Measurements from ENCODE around the gene RUNDC3A. TPM values are rescaled to one million over a fixed set of nuclear protein-coding genes. Genes with fewer than 3 reads are reported as not detected.

Gene RUNDC3A
- total and polyA plus RNA-seq, 7 donors, result 0.09 to 0.39 (median 0.16) TPM; not detected in 3

DNA sequence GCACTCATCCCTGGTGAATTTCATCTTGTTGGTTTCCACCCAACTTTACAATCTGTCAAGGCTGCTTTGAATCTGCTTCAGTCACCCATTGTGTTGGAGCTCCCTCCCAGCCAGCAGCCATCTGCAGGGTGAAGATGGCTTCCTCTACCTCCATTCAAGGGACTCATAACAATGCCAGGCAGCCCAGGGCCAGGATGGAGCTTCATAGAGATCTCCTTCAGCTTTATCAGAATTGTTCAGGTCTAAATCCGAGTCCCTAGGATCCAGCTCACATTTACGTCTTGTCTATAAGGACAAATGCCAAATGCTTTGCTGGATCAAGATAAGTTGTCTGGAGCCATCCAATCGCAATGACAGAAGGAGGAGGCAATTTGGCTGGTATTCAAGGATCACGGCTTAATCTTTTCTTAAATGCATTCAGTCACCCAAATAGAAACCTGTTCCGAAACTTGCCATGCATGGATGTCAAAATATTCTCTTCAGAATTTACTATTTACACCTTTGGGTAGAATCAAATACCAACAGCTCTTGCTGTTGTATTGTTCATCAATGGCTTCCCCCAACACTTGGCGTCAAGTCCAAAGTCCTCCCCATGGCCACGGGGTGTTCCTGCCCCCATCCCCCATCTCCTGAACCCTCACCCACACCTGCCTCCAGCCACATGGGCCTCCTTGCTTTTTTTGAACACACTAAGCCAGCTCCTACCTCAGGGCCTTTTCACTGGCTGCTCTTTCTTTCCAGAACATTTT, 59.0 kb downstream of the RUNDC3A start:
- ATAC-seq, result no peak
- no peaks in the 10 kb centered on the region for H3K9me3 ChIP-seq
- intact Hi-C loops (cut with DNase I), result no loop called here
- H3K27me3 ChIP-seq (ENCODE audit: insufficient read depth in 3 of 3, low read length in 2 of 3), result peaks cover 0 to 31% (median 8%) of the 10 kb centered on the region in 3 donors
- TF ChIP-seq, protein P1, sequence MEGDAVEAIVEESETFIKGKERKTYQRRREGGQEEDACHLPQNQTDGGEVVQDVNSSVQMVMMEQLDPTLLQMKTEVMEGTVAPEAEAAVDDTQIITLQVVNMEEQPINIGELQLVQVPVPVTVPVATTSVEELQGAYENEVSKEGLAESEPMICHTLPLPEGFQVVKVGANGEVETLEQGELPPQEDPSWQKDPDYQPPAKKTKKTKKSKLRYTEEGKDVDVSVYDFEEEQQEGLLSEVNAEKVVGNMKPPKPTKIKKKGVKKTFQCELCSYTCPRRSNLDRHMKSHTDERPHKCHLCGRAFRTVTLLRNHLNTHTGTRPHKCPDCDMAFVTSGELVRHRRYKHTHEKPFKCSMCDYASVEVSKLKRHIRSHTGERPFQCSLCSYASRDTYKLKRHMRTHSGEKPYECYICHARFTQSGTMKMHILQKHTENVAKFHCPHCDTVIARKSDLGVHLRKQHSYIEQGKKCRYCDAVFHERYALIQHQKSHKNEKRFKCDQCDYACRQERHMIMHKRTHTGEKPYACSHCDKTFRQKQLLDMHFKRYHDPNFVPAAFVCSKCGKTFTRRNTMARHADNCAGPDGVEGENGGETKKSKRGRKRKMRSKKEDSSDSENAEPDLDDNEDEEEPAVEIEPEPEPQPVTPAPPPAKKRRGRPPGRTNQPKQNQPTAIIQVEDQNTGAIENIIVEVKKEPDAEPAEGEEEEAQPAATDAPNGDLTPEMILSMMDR (IDR thresholded peaks at IDR 0.05), result no peak
- peaks cover 4% of the 10 kb centered on the region for H3K4me1 ChIP-seq
- H3K27ac ChIP-seq, result no peak overlapping the region
- H3K4me3 ChIP-seq, result no peak overlapping the region
- peak in 1 of 2 donors; percentile 1 for DNase-seq
- 65 to 70% (median 66%) methylated on average over 7 of the region's 7 CpGs for WGBS, 3 donors
- H3K36me3 ChIP-seq (ENCODE audit: insufficient read depth in 1 of 2, low read depth in 1 of 2), result no peaks in the 10 kb centered on the region

Other genes with a start within 250 kb of the RUNDC3A start
- 10 to 100 TPM; 39.6 to 65.9 (median 52.9) TPM for gene LSM12, start 241.9 kb upstream of the RUNDC3A start, total RNA-seq
- 10 to 100 TPM; 42.7 to 52.9 (median 47.9) TPM for gene LSM12, start 241.9 kb upstream of the RUNDC3A start, polyA plus RNA-seq
- gene G6PC3, start 237.9 kb upstream of the RUNDC3A start, total RNA-seq, result 10 to 100 TPM; 27.7 to 43.3 (median 37.6) TPM
- 10 to 100 TPM; 43.9 to 72.9 (median 61.0) TPM for gene G6PC3, start 237.9 kb upstream of the RUNDC3A start, polyA plus RNA-seq
- 10 to 100 TPM; 24.4 to 75.6 (median 61.2) TPM for gene HDAC5, start 185.0 kb upstream of the RUNDC3A start, total RNA-seq
- 10 to 100 TPM in 2 of 3 donors, 1 to 10 TPM in 1; 8.8 to 35.8 (median 30.2) TPM for gene HDAC5, start 185.0 kb upstream of the RUNDC3A start, polyA plus RNA-seq
- gene HROB, start 166.7 kb upstream of the RUNDC3A start, total RNA-seq, result 1 to 10 TPM in 1 of 4 donors, under 1 TPM in 3; 0.25 to 1.1 (median 0.39) TPM
- under 1 TPM; 0.53 to 0.77 (median 0.65) TPM for gene HROB, start 166.7 kb upstream of the RUNDC3A start, polyA plus RNA-seq
- 10 to 100 TPM; 17.0 to 43.4 (median 26.1) TPM for gene ASB16, start 137.9 kb upstream of the RUNDC3A start, total RNA-seq
- 10 to 100 TPM in 1 of 3 donors, 1 to 10 TPM in 2; 1.1 to 16.5 (median 9.9) TPM for gene ASB16, start 137.9 kb upstream of the RUNDC3A start, polyA plus RNA-seq
- 10 to 100 TPM; 14.1 to 20.9 (median 20.3) TPM for gene TMUB2, start 121.6 kb upstream of the RUNDC3A start, total RNA-seq
- gene TMUB2, start 121.6 kb upstream of the RUNDC3A start, polyA plus RNA-seq, result 10 to 100 TPM; 22.8 to 44.4 (median 34.7) TPM
- gene ATXN7L3, start 108.7 kb upstream of the RUNDC3A start, total RNA-seq, result 10 to 100 TPM; 25.6 to 42.6 (median 38.8) TPM
- gene ATXN7L3, start 108.7 kb upstream of the RUNDC3A start, polyA plus RNA-seq, result 10 to 100 TPM; 20.4 to 35.1 (median 21.8) TPM
- 10 to 100 TPM; 42.3 to 67.5 (median 49.9) TPM for gene UBTF, start 88.9 kb upstream of the RUNDC3A start, total RNA-seq
- 10 to 100 TPM; 36.0 to 49.4 (median 36.1) TPM for gene UBTF, start 88.9 kb upstream of the RUNDC3A start, polyA plus RNA-seq
- gene SLC4A1, start 40.5 kb upstream of the RUNDC3A start, total RNA-seq, result 1 to 10 TPM in 2 of 4 donors, under 1 TPM in 1, not detected in 1; 0.26 to 7.2 (median 2.2) TPM
- under 1 TPM in 1 of 3 donors, not detected in 2; 0.29 TPM for gene SLC4A1, start 40.5 kb upstream of the RUNDC3A start, polyA plus RNA-seq
- 10 to 100 TPM; 36.4 to 57.8 (median 41.0) TPM for gene SLC25A39, start 16.2 kb downstream of the RUNDC3A start, total RNA-seq
- 10 to 100 TPM; 37.1 to 79.3 (median 42.4) TPM for gene SLC25A39, start 16.2 kb downstream of the RUNDC3A start, polyA plus RNA-seq
- 10 to 100 TPM; 37.2 to 61.0 (median 58.6) TPM for gene GRN, start 36.7 kb downstream of the RUNDC3A start, total RNA-seq
- gene GRN, start 36.7 kb downstream of the RUNDC3A start, polyA plus RNA-seq, result 10 to 100 TPM; 30.8 to 44.4 (median 31.6) TPM
- under 1 TPM; 0.11 to 0.22 (median 0.20) TPM for gene FAM171A2, start 55.3 kb downstream of the RUNDC3A start, total RNA-seq
- gene FAM171A2, start 55.3 kb downstream of the RUNDC3A start, polyA plus RNA-seq, result under 1 TPM; 0.06 to 0.23 (median 0.08) TPM
- under 1 TPM; 0.08 to 0.97 (median 0.23) TPM for gene ITGA2B, start 81.0 kb downstream of the RUNDC3A start, total RNA-seq
- under 1 TPM; 0.13 to 0.69 (median 0.16) TPM for gene ITGA2B, start 81.0 kb downstream of the RUNDC3A start, polyA plus RNA-seq
- gene GPATCH8, start 194.8 kb downstream of the RUNDC3A start, total RNA-seq, result 10 to 100 TPM; 16.5 to 28.1 (median 21.7) TPM
- gene GPATCH8, start 194.8 kb downstream of the RUNDC3A start, polyA plus RNA-seq, result 10 to 100 TPM in 2 of 3 donors, 1 to 10 TPM in 1; 5.7 to 23.5 (median 11.9) TPM
- under 1 TPM; 0.28 to 0.44 (median 0.33) TPM for gene FZD2, start 248.9 kb downstream of the RUNDC3A start, total RNA-seq
- under 1 TPM; 0.13 to 0.61 (median 0.30) TPM for gene FZD2, start 248.9 kb downstream of the RUNDC3A start, polyA plus RNA-seq

Measured in psoas muscle (tissue), 8 donors.